Astrocyte (in vitro differentiated cells and primary cell): ENCODE measurements around the gene PITPNB.

Source experiments
- CTCF ChIP-seq: IDR thresholded peaks from 2 replicates; pipeline ENCODE4 v1.5.1; 2011; ENCODE audit warnings: low read depth, mild to moderate bottlenecking, inconsistent platforms, low read length, moderate library complexity; ENCODE audit not compliant: insufficient read depth
- EZH2 ChIP-seq: IDR thresholded peaks from 2 replicates; pipeline ENCODE4 v1.6.1; 2012; ENCODE audit warnings: mild to moderate bottlenecking, low read length, inconsistent platforms; ENCODE audit not compliant: insufficient read depth

GRCh38 chr22:27959335-27960090, 40.5 kb upstream of the PITPNB start:
- TF ChIP-seq CTCF = no peak
- no peak for TF ChIP-seq EZH2
